ENCODE measurements around the gene DPH3.

DNA sequence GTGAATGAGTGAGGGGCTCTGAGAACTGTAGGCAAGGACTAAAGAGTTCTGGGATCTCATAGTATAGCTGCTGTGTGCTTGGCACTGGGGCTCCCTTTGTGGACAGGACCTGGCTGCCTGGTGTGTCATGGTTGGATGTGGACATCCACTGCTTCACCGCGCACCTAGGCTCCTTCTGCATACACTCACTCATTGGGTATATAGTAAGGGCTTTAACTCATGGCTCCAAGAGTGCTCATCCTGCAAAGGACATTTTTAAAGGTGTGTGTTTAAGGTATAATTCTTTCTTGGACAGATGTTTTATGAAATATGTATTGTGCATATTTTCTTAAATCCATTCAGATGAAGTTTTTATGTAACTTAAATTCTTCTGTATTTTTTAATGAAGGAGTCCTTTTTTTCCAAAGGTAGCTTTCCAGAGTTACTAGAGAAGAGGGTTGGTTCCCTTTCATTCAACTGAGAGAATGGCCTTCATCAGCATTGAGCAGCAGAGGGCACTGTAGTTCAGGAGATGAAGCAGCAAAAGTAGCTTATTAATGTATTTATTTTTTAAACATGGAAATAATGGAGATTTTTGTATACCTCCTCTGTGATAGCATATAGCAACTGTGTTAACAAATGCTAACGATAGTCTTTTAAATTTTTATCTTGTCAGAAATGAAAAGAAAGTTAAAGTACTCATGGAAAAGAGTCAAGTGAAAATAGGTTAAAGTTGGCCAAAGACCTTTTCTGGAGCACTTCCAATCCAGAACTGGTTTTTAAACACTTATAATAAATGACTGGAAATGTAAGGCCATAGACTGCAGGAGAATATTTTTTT is 25.5 kb upstream of the DPH3 start:
- TF ChIP-seq CTCF (IDR thresholded peaks at IDR 0.05) (peak; percentile 50 to 98 (median 82)), POLR2A (IDR thresholded peaks at IDR 0.05) (no peak)
